Kidney (tissue), 14 donors: Measurements from ENCODE around the gene JPH4. TPM values are rescaled to one million over a fixed set of nuclear protein-coding genes. Genes with fewer than 3 reads are reported as not detected.
"Not testable (repeated sequence)": the region's sequence is repeated elsewhere in the genome, so short reads cannot be mapped to it uniquely, and the experiment has no call there.

Experiments used
- DNase-seq, 5 donors: peaks; one replicate each; pipeline ENCODE4 v3.0.0-alpha.2; 2013 to 2020
- FAIRE-seq: peaks from 2 replicates; lab custom pipeline; 2012; peaks lifted over from hg19 to GRCh38; lab: Jason Lieb, UNC
- H3K27ac ChIP-seq, 2 donors: one replicate each; pipeline ENCODE4 v1.7.0; 2013; ENCODE audit warnings: low read depth in 2 of 2, low read length in 2 of 2, inconsistent platforms in 1 of 2
- H3K27me3 ChIP-seq: one replicate; pipeline ENCODE4 v1.7.1; 2013; ENCODE audit warnings: low read length, inconsistent platforms; ENCODE audit not compliant: control insufficient read depth, insufficient read depth
- H3K36me3 ChIP-seq, 3 donors: one replicate each; pipeline versions ENCODE4 v1.7.0 to v1.7.1; 2013; ENCODE audit warnings: low read length in 3 of 3, control low read depth in 1 of 3, inconsistent platforms in 1 of 3; ENCODE audit not compliant: insufficient read depth in 3 of 3, control insufficient read depth in 2 of 3
- H3K4me1 ChIP-seq, 3 donors: one replicate each; pipeline versions ENCODE4 v1.7.0 to v1.7.1; 2013; ENCODE audit warnings: low read length in 3 of 3, inconsistent platforms in 1 of 3, low read depth in 1 of 3; ENCODE audit not compliant: control insufficient read depth in 2 of 3, insufficient read depth in 2 of 3
- H3K4me3 ChIP-seq, 3 donors: one replicate each; pipeline versions ENCODE4 v1.7.0 to v1.8.1; 2013; ENCODE audit warnings: low read length in 3 of 3, control low read depth in 1 of 3, inconsistent platforms in 1 of 3
- H3K9ac ChIP-seq, 3 donors: one replicate each; pipeline versions ENCODE4 v1.7.0 to v1.7.1; 2013; ENCODE audit warnings: low read length in 3 of 3, control low read depth in 1 of 3, inconsistent platforms in 1 of 3
- H3K9me3 ChIP-seq, 3 donors: one replicate each; pipeline versions ENCODE4 v1.7.0 to v1.7.1; 2013; ENCODE audit warnings: low read length in 3 of 3, control low read depth in 1 of 3, inconsistent platforms in 1 of 3; ENCODE audit not compliant: control insufficient read depth in 2 of 3, insufficient read depth in 1 of 3
- intact Hi-C: fragments of 100-400 bp; cut with DNase I; formaldehyde crosslinking; loops from one replicate; pipeline ENCODE4 v1.11.1; 2022
- polyA plus RNA-seq: library from polyadenylated mRNA; stranded (reverse); fragments of 350-450 nt; fragmentation: Illumina TruSeq; extraction: RNeasy Lipid Tissue Mini Kit (QIAGEN cat#74804); gene quantifications from one replicate; pipeline ENCODE4 v1.2.3, GENCODE V29; 2014; ENCODE audit warnings: low read depth, low replicate concordance; ENCODE audit not compliant: insufficient read depth
- total RNA-seq: library from RNA; stranded (reverse); fragmentation: NEBNext Ultra II Directional; extraction: Animal tissue kit (Norgen Biotek cat#: 25700); gene quantifications from one replicate; pipeline ENCODE4 v1.2.1, GENCODE V29; 2021
- TF ChIP-seq, protein P1 (sequence below): IDR thresholded peaks from 3 replicates; pipeline ENCODE4 v1.5.1; 2012; ENCODE audit warnings: mild to moderate bottlenecking, moderate library complexity, borderline replicate concordance; ENCODE audit not compliant: insufficient read depth; ENCODE audit errors: extremely low read depth
- donor health status: control.
- donor health status: control.
- donor health status: control.
- donor health status: control.
- donor health status: control.
- donor health status: DM: yes; HTN: yes; CAD: no.
- donor health status: Normal renal cell carcinoma (clear cell type).

The JPH4 gene
- total and polyA plus RNA-seq, 2 donors from 2014 or later, result 3.6 to 7.0 TPM

DNA sequence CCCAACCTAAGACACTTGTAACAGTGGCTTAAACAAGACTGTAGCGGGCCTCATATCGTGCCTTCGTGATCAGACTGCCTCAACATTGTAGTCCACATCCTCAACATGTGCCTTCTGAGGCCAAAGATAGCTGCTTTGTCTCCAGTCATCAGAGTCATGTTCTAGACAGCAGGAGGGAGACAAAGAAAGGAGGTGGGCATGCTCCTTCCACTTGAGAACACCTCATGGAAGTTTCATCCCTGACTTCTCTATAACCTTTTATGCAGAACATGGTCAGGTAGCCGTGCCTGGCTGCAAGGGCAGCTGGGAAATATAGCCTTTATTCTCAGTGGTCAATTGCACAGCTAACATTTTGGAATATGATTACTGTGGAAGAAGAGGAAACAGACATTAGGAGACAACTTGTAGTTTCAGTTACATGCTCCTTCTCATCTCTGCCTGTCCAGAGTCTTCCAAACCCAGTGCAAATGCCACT lies 32.3 kb upstream of the JPH4 start:
- no peak overlapping the region for H3K9ac ChIP-seq
- no peaks in the 10 kb centered on the region for H3K4me1 ChIP-seq
- TF ChIP-seq, protein P1, sequence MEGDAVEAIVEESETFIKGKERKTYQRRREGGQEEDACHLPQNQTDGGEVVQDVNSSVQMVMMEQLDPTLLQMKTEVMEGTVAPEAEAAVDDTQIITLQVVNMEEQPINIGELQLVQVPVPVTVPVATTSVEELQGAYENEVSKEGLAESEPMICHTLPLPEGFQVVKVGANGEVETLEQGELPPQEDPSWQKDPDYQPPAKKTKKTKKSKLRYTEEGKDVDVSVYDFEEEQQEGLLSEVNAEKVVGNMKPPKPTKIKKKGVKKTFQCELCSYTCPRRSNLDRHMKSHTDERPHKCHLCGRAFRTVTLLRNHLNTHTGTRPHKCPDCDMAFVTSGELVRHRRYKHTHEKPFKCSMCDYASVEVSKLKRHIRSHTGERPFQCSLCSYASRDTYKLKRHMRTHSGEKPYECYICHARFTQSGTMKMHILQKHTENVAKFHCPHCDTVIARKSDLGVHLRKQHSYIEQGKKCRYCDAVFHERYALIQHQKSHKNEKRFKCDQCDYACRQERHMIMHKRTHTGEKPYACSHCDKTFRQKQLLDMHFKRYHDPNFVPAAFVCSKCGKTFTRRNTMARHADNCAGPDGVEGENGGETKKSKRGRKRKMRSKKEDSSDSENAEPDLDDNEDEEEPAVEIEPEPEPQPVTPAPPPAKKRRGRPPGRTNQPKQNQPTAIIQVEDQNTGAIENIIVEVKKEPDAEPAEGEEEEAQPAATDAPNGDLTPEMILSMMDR, result no peak
- no peaks in the 10 kb centered on the region for H3K9me3 ChIP-seq
- H3K4me3 ChIP-seq, result no peak overlapping the region
- H3K36me3 ChIP-seq, result no peaks in the 10 kb centered on the region
- intact Hi-C loops, result no loop called here
- H3K27me3 ChIP-seq, result no peaks in the 10 kb centered on the region
- FAIRE-seq, result no peak
- DNase-seq, result no peak
- H3K27ac ChIP-seq, result no peak overlapping the region

- Histone ChIP-seq H3K27me3 (no peaks in the 10 kb centered on the region), H3K9me3 (no peaks in the 10 kb centered on the region), H3K4me3 (no peak overlapping the region), H3K27ac (no peak overlapping the region), H3K4me1 (no peaks in the 10 kb centered on the region), H3K9ac (no peak overlapping the region), H3K36me3 (no peaks in the 10 kb centered on the region)
- intact Hi-C loops, result no loop called here
- TF ChIP-seq, protein P1, result no peak
- no peak for FAIRE-seq
- no peak for DNase-seq
These were observed 31.7 kb upstream of the JPH4 start for GRCh38 chr14:23610090-23610814.

GRCh38 chr14:23609411-23610089 lies 31.0 kb upstream of the JPH4 start:
- H3K36me3 ChIP-seq, intact Hi-C loops, FAIRE-seq, DNase-seq, H3K27me3 ChIP-seq, H3K9ac ChIP-seq, H3K4me3 ChIP-seq, H3K4me1 ChIP-seq, H3K27ac ChIP-seq, H3K9me3 ChIP-seq: not testable (repeated sequence)

DNA sequence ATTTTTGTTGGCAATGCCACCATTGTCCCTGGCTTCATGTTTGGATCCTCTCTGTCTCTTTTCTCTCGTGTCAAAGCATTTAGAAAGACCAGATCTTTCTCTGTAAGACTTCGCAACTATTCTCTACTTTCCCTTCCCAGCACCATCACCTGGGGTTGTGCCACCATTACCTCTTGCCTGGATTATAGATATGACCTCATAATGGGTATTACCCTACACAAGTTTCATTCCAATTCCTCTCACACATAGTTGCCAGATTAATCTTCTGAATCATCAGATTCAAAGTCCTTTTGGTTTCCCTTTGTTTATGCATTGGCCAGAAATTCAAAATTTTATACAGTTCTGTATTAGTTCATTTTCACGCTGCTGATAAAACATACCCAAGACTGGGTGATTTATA lies 30.4 kb upstream of the JPH4 start:
- no peak overlapping the region for H3K4me3 ChIP-seq
- no peak overlapping the region for H3K9ac ChIP-seq
- TF ChIP-seq, protein P1, result no peak
- FAIRE-seq, result no peak
- no peaks in the 10 kb centered on the region for H3K9me3 ChIP-seq
- no peaks in the 10 kb centered on the region for H3K4me1 ChIP-seq
- DNase-seq, result no peak
- no peak overlapping the region for H3K27ac ChIP-seq
- H3K27me3 ChIP-seq, result no peaks in the 10 kb centered on the region
- intact Hi-C loops, result no loop called here
- H3K36me3 ChIP-seq, result no peaks in the 10 kb centered on the region
